IPS-20b (cell line): ENCODE results near the gene MBD3.

Experiments used
- H3K27ac ChIP-seq: one replicate; pipeline ENCODE4 v1.5.1; 2013; ENCODE audit warnings: low read length
- H3K27me3 ChIP-seq: 2 replicates; pipeline ENCODE4 v1.6.1; 2013; ENCODE audit warnings: mild to moderate bottlenecking, low read length, inconsistent platforms; ENCODE audit not compliant: insufficient read depth
- H3K36me3 ChIP-seq: 2 replicates; pipeline ENCODE4 v1.6.1; 2013; ENCODE audit warnings: low read depth, mild to moderate bottlenecking, inconsistent platforms, low read length, moderate library complexity; ENCODE audit not compliant: insufficient read depth
- H3K4me1 ChIP-seq: 2 replicates; pipeline ENCODE4 v1.6.1; 2013; ENCODE audit warnings: mild to moderate bottlenecking, control low read depth, inconsistent platforms, low read length, moderate library complexity; ENCODE audit not compliant: insufficient read depth
- H3K4me3 ChIP-seq: 2 replicates; pipeline ENCODE4 v1.5.1; 2013; ENCODE audit warnings: mild to moderate bottlenecking, low read length, inconsistent platforms
- H3K9ac ChIP-seq: 2 replicates; pipeline ENCODE4 v1.6.1; 2013; ENCODE audit warnings: low read depth, mild to moderate bottlenecking, inconsistent platforms, low read length, moderate library complexity
- H3K9me3 ChIP-seq: 2 replicates; pipeline ENCODE4 v1.6.1; 2013; ENCODE audit warnings: mild to moderate bottlenecking, low read depth, low read length, inconsistent platforms; ENCODE audit not compliant: insufficient read depth

Gene MBD3

GRCh38 chr19:1575323-1576241 lies 17.1 kb downstream of the MBD3 start:
- H3K27ac ChIP-seq, result no peak overlapping the region
- peaks cover 26% of the 10 kb centered on the region; the same call in 1 of the 2 replicates for H3K36me3 ChIP-seq
- peaks cover 3% of the 10 kb centered on the region; the same call in 1 of the 2 replicates for H3K27me3 ChIP-seq
- H3K9me3 ChIP-seq, result no peaks in the 10 kb centered on the region
- no peak overlapping the region for H3K9ac ChIP-seq
- no peaks in the 10 kb centered on the region for H3K4me1 ChIP-seq
- H3K4me3 ChIP-seq, result no peak overlapping the region

- H3K27ac ChIP-seq, result no peak overlapping the region
- H3K4me3 ChIP-seq, result no peak overlapping the region
- H3K4me1 ChIP-seq, result no peaks in the 10 kb centered on the region
- H3K36me3 ChIP-seq, result peaks cover 16% of the 10 kb centered on the region; the same call in 1 of the 2 replicates
- no peak overlapping the region for H3K9ac ChIP-seq
- peaks cover 13% of the 10 kb centered on the region for H3K27me3 ChIP-seq
- H3K9me3 ChIP-seq, result no peaks in the 10 kb centered on the region
These were observed 18.1 kb downstream of the MBD3 start for GRCh38 chr19:1574354-1575136.

GRCh38 chr19:1572795-1573194 lies 19.9 kb downstream of the MBD3 start:
- no peak overlapping the region for H3K4me3 ChIP-seq
- H3K27me3 ChIP-seq, result peaks cover 26% of the 10 kb centered on the region
- H3K27ac ChIP-seq, result no peak overlapping the region
- peaks cover 3% of the 10 kb centered on the region; the same call in 1 of the 2 replicates for H3K9me3 ChIP-seq
- no peaks in the 10 kb centered on the region for H3K4me1 ChIP-seq
- peaks cover 9% of the 10 kb centered on the region; the same call in 1 of the 2 replicates for H3K36me3 ChIP-seq
- H3K9ac ChIP-seq, result no peak overlapping the region

- H3K4me1 ChIP-seq, result no peaks in the 10 kb centered on the region
- no peak overlapping the region for H3K27ac ChIP-seq
- H3K27me3 ChIP-seq, result peaks cover 26% of the 10 kb centered on the region
- H3K9me3 ChIP-seq, result peaks cover 3% of the 10 kb centered on the region; the same call in 1 of the 2 replicates
- no peaks in the 10 kb centered on the region for H3K36me3 ChIP-seq
- H3K9ac ChIP-seq, result no peak overlapping the region
- H3K4me3 ChIP-seq, result no peak overlapping the region
These were observed 21.3 kb downstream of the MBD3 start for GRCh38 chr19:1571358-1571757.

GRCh38 chr19:1570836-1571235 lies 21.8 kb downstream of the MBD3 start:
- Histone ChIP-seq H3K36me3 (no peaks in the 10 kb centered on the region), H3K9me3 (peaks cover 3% of the 10 kb centered on the region; the same call in 1 of the 2 replicates), H3K9ac (no peak overlapping the region), H3K4me3 (no peak overlapping the region), H3K27me3 (peaks cover 26% of the 10 kb centered on the region), H3K4me1 (no peaks in the 10 kb centered on the region), H3K27ac (no peak overlapping the region)

GRCh38 chr19:1569997-1570396 lies 22.7 kb downstream of the MBD3 start:
- H3K4me1 ChIP-seq, result no peaks in the 10 kb centered on the region
- no peak overlapping the region for H3K27ac ChIP-seq
- H3K9ac ChIP-seq, result no peak overlapping the region
- peaks cover 26% of the 10 kb centered on the region for H3K27me3 ChIP-seq
- peaks cover 3% of the 10 kb centered on the region; the same call in 1 of the 2 replicates for H3K9me3 ChIP-seq
- H3K4me3 ChIP-seq, result no peak overlapping the region
- peaks cover 1% of the 10 kb centered on the region; the same call in 1 of the 2 replicates for H3K36me3 ChIP-seq

GRCh38 chr19:1568320-1569019 lies 24.2 kb downstream of the MBD3 start, which contains the start of gene MEX3D:
Gene MEX3D, minus strand, starts transcription at chr19:1568325. Its CDS starts 267 bp downstream, at chr19:1568058.
- Histone ChIP-seq H3K36me3 (peaks cover 8% of the 10 kb centered on the region; the same call in 1 of the 2 replicates), H3K4me3 (peak within 1 kb of the TSS; percentile 77; the same call in 1 of the 2 replicates), H3K4me1 (no peaks in the 10 kb centered on the region), H3K27ac (peak within 1 kb of the TSS; percentile 76), H3K27me3 (peaks cover 26% of the 10 kb centered on the region), H3K9ac (peak within 1 kb of the TSS; percentile 91), H3K9me3 (peaks cover 3% of the 10 kb centered on the region; the same call in 1 of the 2 replicates)

- peaks cover 3% of the 10 kb centered on the region; the same call in 1 of the 2 replicates for H3K9me3 ChIP-seq
- no peak overlapping the region for H3K27ac ChIP-seq
- H3K36me3 ChIP-seq, result peaks cover 8% of the 10 kb centered on the region; the same call in 1 of the 2 replicates
- H3K9ac ChIP-seq, result no peak overlapping the region
- H3K4me3 ChIP-seq, result no peak overlapping the region
- H3K27me3 ChIP-seq, result peaks cover 26% of the 10 kb centered on the region
- no peaks in the 10 kb centered on the region for H3K4me1 ChIP-seq
These were observed 24.8 kb downstream of the MBD3 start for GRCh38 chr19:1567848-1568227.

- Histone ChIP-seq H3K27ac (peak overlapping the region; percentile 76), H3K36me3 (peaks cover 8% of the 10 kb centered on the region; the same call in 1 of the 2 replicates), H3K9me3 (peaks cover 3% of the 10 kb centered on the region; the same call in 1 of the 2 replicates), H3K4me1 (no peaks in the 10 kb centered on the region), H3K9ac (peak overlapping the region; percentile 91), H3K27me3 (peaks cover 26% of the 10 kb centered on the region), H3K4me3 (peak overlapping the region; percentile 77; the same call in 1 of the 2 replicates)
These were observed 25.4 kb downstream of the MBD3 start for GRCh38 chr19:1567116-1567847.

- Histone ChIP-seq H3K27me3 (peaks cover 26% of the 10 kb centered on the region), H3K27ac (peak overlapping the region; percentile 76), H3K9ac (peak overlapping the region; percentile 91), H3K9me3 (peaks cover 3% of the 10 kb centered on the region; the same call in 1 of the 2 replicates), H3K4me1 (no peaks in the 10 kb centered on the region), H3K4me3 (peak overlapping the region; percentile 77), H3K36me3 (peaks cover 8% of the 10 kb centered on the region; the same call in 1 of the 2 replicates)
These were observed 26.1 kb downstream of the MBD3 start for GRCh38 chr19:1566392-1567115.
